Upper lobe of right lung (tissue), 1 donor: ENCODE measurements around the gene LAMC3. TPM values are rescaled to one million over a fixed set of nuclear protein-coding genes. Genes with fewer than 3 reads are reported as not detected.

Experiments used
- ATAC-seq: fragments of 200-7000 bp; cut with Tn5 transposase; one replicate; pipeline ENCODE4 v1.9.1; 2020; ENCODE audit warnings: mild to moderate bottlenecking, moderate library complexity
- DNase-seq: peaks from one replicate; pipeline ENCODE4 v3.0.0-alpha.2; 2020
- H3K27ac ChIP-seq: fragments of 200-600 bp; one replicate; pipeline ENCODE4 v1.8.0; 2022
- H3K27me3 ChIP-seq: fragments of 200-600 bp; one replicate; pipeline ENCODE4 v1.8.0; 2022; ENCODE audit warnings: mild to moderate bottlenecking
- H3K36me3 ChIP-seq: fragments of 200-600 bp; one replicate; pipeline ENCODE4 v1.8.0; 2022
- H3K4me1 ChIP-seq: fragments of 200-600 bp; one replicate; pipeline ENCODE4 v1.8.0; 2022
- H3K4me3 ChIP-seq: fragments of 200-600 bp; one replicate; pipeline ENCODE4 v1.8.0; 2022; ENCODE audit warnings: mild to moderate bottlenecking
- H3K9me3 ChIP-seq: fragments of 200-600 bp; one replicate; pipeline ENCODE4 v1.8.0; 2022
- intact Hi-C: fragments of 100-400 bp; cut with DNase I; formaldehyde crosslinking; loops from one replicate; pipeline ENCODE4 v1.11.0; 2022
- total RNA-seq: library from RNA; stranded (reverse); fragmentation: NEBNext Ultra II Directional; extraction: Animal tissue kit (Norgen Biotek cat#: 25700); gene quantifications from one replicate; pipeline ENCODE4 v1.2.1, GENCODE V29; 2021
- TF ChIP-seq, protein P1 (sequence below): fragments of 200-600 bp; IDR thresholded peaks from one replicate; pipeline ENCODE4 v1.8.0; 2022; ENCODE audit warnings: antibody characterized with exemption
- donor health status: DM: no; HTN: yes; CAD: no; lungs with severe emphysema.

LAMC3 gene
- total RNA-seq, 1 donor from 2014 or later: 28.5 TPM

DNA sequence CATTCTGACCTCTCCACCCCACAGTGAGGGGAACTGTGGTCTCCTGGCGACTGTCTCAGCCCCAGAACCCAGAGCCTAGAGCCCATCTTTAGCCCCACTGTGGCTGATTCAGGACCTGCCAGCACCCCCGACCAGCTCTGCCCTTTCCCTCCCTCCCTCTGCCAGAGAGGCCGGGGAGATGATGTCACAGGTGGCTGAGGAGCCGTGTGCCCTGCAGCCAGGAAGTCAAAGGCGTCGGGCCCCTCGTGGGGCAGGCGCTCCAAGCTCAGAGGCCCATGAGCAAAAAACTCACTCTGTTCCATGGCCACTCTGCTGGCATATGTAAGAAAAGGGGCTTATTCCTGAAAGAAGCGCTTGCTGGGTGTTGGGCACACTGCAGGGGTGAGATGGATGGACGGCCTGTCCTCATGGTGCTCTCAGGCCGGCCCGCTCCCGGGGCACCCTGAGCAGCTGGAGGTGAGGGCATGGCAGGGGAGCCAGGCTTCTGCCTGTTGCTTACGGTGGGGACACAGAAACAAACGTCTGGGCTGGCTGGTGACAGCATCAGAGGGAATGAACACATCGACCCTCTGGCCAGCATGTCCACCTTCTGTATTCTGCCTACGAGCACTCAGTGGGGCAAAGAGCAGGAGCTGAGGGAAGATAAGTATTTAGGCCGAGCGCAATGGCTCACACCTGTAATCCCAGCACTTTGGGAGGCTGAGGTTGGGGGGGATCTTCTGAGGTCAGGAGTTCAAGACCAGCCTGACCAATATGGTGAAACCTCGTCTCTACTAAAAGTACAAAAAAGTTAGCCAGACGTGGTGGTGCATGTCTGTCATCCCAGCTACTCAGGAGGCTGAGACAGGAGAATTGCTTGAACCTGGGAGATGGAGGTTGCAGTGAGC is 41.1 kb downstream of the LAMC3 start:
- no peak overlapping the region for H3K27ac ChIP-seq
- intact Hi-C loops: no loop called here
- no peak for DNase-seq

DNA sequence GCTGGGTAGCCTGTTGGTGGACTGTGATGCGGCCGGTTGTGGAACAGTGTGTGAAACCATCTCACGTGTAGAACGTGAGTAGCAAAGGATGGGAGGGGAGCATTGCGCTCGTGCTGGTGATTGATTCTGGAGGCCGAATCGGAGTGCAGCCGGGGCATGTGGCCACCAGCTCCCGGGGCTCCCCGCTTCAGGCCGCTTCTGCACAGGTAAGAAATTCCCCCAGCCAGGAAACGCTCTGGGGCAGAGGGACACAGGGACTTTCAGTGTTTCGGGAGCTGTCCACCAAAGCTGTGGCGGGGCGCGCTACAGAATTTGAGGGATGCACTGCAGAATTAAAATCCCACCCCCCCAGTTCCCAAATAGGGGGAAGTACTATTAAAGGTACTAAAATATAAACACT is 41.9 kb downstream of the LAMC3 start:
- H3K27ac ChIP-seq: no peak overlapping the region
- no peak overlapping the region for H3K4me3 ChIP-seq
- no peaks in the 10 kb centered on the region for H3K27me3 ChIP-seq
- no peaks in the 10 kb centered on the region for H3K36me3 ChIP-seq
- DNase-seq (no peak), ATAC-seq (no peak)
- H3K9me3 ChIP-seq: no peaks in the 10 kb centered on the region
- intact Hi-C loops: no loop called here
- no peaks in the 10 kb centered on the region for H3K4me1 ChIP-seq
- TF ChIP-seq, protein P1, sequence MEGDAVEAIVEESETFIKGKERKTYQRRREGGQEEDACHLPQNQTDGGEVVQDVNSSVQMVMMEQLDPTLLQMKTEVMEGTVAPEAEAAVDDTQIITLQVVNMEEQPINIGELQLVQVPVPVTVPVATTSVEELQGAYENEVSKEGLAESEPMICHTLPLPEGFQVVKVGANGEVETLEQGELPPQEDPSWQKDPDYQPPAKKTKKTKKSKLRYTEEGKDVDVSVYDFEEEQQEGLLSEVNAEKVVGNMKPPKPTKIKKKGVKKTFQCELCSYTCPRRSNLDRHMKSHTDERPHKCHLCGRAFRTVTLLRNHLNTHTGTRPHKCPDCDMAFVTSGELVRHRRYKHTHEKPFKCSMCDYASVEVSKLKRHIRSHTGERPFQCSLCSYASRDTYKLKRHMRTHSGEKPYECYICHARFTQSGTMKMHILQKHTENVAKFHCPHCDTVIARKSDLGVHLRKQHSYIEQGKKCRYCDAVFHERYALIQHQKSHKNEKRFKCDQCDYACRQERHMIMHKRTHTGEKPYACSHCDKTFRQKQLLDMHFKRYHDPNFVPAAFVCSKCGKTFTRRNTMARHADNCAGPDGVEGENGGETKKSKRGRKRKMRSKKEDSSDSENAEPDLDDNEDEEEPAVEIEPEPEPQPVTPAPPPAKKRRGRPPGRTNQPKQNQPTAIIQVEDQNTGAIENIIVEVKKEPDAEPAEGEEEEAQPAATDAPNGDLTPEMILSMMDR: no peak

More for the DNA sequence above, 41.1 kb downstream of the LAMC3 start:
- ATAC-seq: no peak
- no peaks in the 10 kb centered on the region for H3K9me3 ChIP-seq
- H3K4me3 ChIP-seq: no peak overlapping the region
- no peaks in the 10 kb centered on the region for H3K36me3 ChIP-seq
- H3K27me3 ChIP-seq: no peaks in the 10 kb centered on the region
- TF ChIP-seq, protein P1: no peak
- H3K4me1 ChIP-seq: no peaks in the 10 kb centered on the region

DNA sequence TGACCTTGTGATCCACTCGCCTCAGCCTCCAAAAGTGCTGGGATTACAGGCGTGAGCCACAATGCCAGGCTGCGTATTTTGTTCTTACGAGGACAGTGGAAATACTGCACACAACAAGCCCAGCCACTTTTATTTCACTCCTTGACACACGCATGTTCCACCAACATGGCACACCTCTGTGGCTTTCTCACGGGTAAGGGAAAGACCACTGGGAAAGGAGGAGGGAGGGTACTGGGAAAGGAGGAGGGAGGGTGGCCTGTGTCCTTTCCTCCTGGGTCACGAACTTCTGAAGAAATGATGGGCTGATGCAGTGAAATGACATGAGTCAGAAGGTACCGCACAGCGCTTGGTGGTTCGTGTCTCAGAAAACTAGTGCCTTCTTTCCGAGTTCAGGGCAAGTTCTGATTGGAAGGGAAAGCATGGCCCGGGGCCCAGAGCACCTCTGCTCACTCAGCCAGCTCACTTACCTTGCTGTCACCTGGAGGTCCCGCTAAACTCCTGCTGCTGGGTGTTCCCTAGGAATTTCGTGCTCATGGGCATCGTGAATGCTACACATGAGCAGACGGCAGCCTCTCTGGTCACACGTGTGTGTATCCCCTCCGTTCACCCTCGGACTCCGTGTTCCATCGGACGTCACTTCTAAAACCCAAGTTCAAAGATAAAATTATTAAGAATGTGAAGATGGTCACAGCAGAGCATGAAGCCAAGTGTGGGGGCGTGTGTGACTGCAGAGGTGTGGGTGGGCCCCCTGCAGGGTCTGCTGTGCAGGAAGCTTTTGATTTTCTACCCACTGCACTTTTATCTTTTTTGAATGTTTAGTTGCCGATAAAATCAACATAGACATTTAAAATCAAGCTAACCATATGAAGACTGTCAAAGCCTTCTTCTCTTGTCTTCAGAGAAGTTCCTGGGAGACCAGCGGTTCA is 42.9 kb downstream of the LAMC3 start:
- H3K27ac ChIP-seq: no peak overlapping the region
- TF ChIP-seq, protein P1: no peak
- no peaks in the 10 kb centered on the region for H3K27me3 ChIP-seq
- no peak for ATAC-seq
- H3K4me3 ChIP-seq: no peak overlapping the region
- H3K4me1 ChIP-seq: no peaks in the 10 kb centered on the region
- intact Hi-C loops: no loop called here
- no peaks in the 10 kb centered on the region for H3K9me3 ChIP-seq
- no peaks in the 10 kb centered on the region for H3K36me3 ChIP-seq
- DNase-seq: no peak

DNA sequence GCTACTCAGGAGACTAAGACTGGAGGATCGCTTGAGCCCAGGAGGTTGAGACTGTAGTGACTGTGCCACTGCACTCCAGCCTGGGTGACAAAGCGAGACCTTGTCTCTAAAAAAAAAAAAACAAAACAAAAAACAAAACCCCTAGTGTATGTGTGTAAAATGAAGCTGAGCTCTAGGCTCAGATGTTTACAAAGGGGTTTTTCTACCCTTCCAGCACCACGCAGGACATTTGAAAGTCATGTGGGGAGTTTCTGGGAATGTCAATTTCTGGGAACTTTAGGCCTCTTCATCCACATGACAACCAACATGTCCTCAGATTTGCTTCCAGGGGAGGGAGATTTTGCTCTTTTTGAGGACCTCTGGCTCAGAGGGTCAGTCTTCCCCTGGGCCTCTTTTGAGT is 44.9 kb downstream of the LAMC3 start:
- no peak for ATAC-seq
- intact Hi-C loops: no loop called here

DNA sequence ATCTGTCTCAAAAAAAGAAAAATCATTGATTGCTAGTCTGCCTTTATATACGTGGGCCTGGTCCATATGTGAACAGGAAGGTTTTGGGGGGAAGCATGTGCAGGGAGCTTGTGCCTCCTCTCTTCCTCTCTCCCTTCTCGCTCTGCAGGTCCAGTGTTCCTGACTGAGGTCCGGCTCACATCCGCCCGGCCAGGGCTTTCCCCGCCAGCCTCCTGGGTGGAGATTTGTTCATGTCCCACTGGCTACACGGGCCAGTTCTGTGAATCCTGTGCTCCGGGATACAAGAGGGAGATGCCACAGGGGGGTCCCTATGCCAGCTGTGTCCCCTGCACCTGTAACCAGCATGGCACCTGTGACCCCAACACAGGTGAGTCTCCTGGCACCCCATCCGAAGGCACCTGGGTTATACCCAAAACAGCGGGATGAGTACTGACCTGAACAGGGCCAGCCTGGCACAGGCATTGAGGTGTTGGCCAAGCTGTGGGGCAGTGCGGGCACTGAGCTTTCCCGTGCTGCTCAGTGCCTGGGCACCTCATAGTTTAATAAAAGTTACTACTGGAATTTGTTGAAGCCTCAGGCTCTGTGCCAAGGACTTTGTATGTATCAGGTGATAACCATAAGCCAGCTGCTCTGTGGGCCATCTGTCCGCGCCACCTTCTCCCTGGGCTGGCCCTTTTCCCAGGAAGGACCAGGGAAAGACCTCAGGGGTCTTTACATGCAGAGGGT is 48.0 kb downstream of the LAMC3 start:
- ATAC-seq (no peak), DNase-seq (no peak)
- intact Hi-C loops: no loop called here

More for the DNA sequence above, 44.9 kb downstream of the LAMC3 start:
- H3K4me1 ChIP-seq: no peaks in the 10 kb centered on the region
- TF ChIP-seq, protein P1: no peak
- H3K9me3 ChIP-seq: no peaks in the 10 kb centered on the region
- H3K36me3 ChIP-seq: no peaks in the 10 kb centered on the region
- H3K27ac ChIP-seq: no peak overlapping the region
- no peak overlapping the region for H3K4me3 ChIP-seq
- H3K27me3 ChIP-seq: no peaks in the 10 kb centered on the region
- DNase-seq: no peak

More for the DNA sequence above, 48.0 kb downstream of the LAMC3 start:
- no peaks in the 10 kb centered on the region for H3K9me3 ChIP-seq
- no peak overlapping the region for H3K4me3 ChIP-seq
- H3K36me3 ChIP-seq: no peaks in the 10 kb centered on the region
- H3K27ac ChIP-seq: no peak overlapping the region
- TF ChIP-seq, protein P1: no peak
- no peaks in the 10 kb centered on the region for H3K4me1 ChIP-seq
- no peaks in the 10 kb centered on the region for H3K27me3 ChIP-seq
